K562 (cell line): ENCODE data around the gene CNPY2. TPM values are rescaled to one million over a fixed set of nuclear protein-coding genes. Genes with fewer than 3 reads are reported as not detected.
A peak's percentile ranks its signal among the peaks of the same experiment; 100 is the strongest.

Experiments
- BACH1 ChIP-seq: fragments of 200-800 bp; sonication (Bioruptor generic); IDR thresholded peaks from 2 replicates; pipeline ENCODE4 v1.6.1; 2016; ENCODE audit warnings: missing genetic modification characterization, missing compliant biosample characterization
- HMBOX1 ChIP-seq: sonication (generic); IDR thresholded peaks from 2 replicates; pipeline ENCODE4 v1.6.1; 2016
- NFE2L1 ChIP-seq: fragments of 450-650 bp; IDR thresholded peaks from 2 replicates; pipeline ENCODE4 v1.6.1; 2016; ENCODE audit warnings: missing genetic modification characterization, low read depth, mild to moderate bottlenecking, missing compliant biosample characterization, moderate library complexity, borderline replicate concordance
- REST ChIP-seq, 2 experiments: fragments of 450-650 bp; formaldehyde crosslinking in 1 of 2; IDR thresholded peaks; 2 replicates each; pipeline versions ENCODE4 v1.4.0 to v1.6.1; 2014 to 2020; ENCODE audit warnings: mild to moderate bottlenecking in 2 of 2, borderline replicate concordance in 1 of 2, low read depth in 1 of 2
- TOE1 ChIP-seq, 2 experiments: fragments of 450-650 bp in 1 of 2; sonication (generic) in 1 of 2; formaldehyde crosslinking in 1 of 2; IDR thresholded peaks; 2 replicates each; pipeline versions ENCODE4 v1.7.1 to v1.8.0; 2016 to 2022; ENCODE audit warnings: borderline replicate concordance in 2 of 2, mild to moderate bottlenecking in 2 of 2, antibody characterized with exemption in 1 of 2, inconsistent platforms in 1 of 2, low read depth in 1 of 2, missing genetic modification reagents in 1 of 2, moderate library complexity in 1 of 2
- ZBTB2 ChIP-seq: fragments of 450-650 bp; IDR thresholded peaks from 2 replicates; pipeline ENCODE4 v1.6.1; 2016; ENCODE audit warnings: antibody characterized with exemption
- ZFP91 ChIP-seq: sonication (generic); formaldehyde crosslinking; IDR thresholded peaks from 2 replicates; pipeline ENCODE4 v1.8.0; 2022; ENCODE audit warnings: mild to moderate bottlenecking, missing genetic modification reagents
- ZNF3 ChIP-seq: fragments of 250-450 bp; sonication (Bioruptor Pico); IDR thresholded peaks from 2 replicates; pipeline ENCODE4 v1.5.0; 2021; ENCODE audit warnings: mild to moderate bottlenecking, moderate library complexity
- ZNF696 ChIP-seq: fragments of 250-450 bp; sonication (Bioruptor Pico); conservative IDR thresholded peaks from 2 replicates; pipeline ENCODE4 v1.4.0; 2020; ENCODE audit warnings: mild to moderate bottlenecking, moderate library complexity
- polyA plus RNA-seq, 8 experiments: library from polyadenylated mRNA; depleted of rRNA in 4 of 8; stranded (reverse) in 5 of 8; unstranded in 3 of 8; fragments of >200 nt; fragmentation: Nextera tagmentation in 2 of 8; fragmentation: Illumina TruSeq in 1 of 8; extraction: Ambion mirVana in 2 of 8; extraction: Trizol in 1 of 8; gene quantifications; 2 replicates each; pipeline versions ENCODE4 v1.2.1 to v1.2.3, GENCODE V29; 2011 to 2014; ENCODE audit warnings: inconsistent platforms in 1 of 8, missing spikeins in 1 of 8
- total RNA-seq, 7 experiments: library from RNA; depleted of rRNA in 6 of 7; stranded (reverse); fragments of >200 nt in 6 of 7; fragmentation: Illumina TruSeq in 2 of 7; extraction: Trizol in 2 of 7; gene quantifications; 2 replicates each; pipeline versions ENCODE4 v1.2.1 to v1.2.3, GENCODE V29; 2011 to 2021; ENCODE audit warnings: low replicate concordance in 1 of 7

Gene CNPY2
- total and polyA plus RNA-seq, 9 of the 15 experiments (the other 6 are each of a cell fraction or from before 2014, with no cell fraction given), result 33.8 to 190 (median 138) TPM

GRCh38 chr12:56299853-56300643 lies 15.7 kb downstream of the CNPY2 start, which contains the start of gene CS (continued):
- no peak for TF ChIP-seq REST (IDR thresholded peaks at IDR 0.05; ENCODE audit: borderline replicate concordance)
- TF ChIP-seq REST (CRISPR knock-in tag; IDR thresholded peaks at IDR 0.05; ENCODE audit: low read depth), result no peak
- no peak; the same call in 1 of the 2 replicates for TF ChIP-seq ZBTB2
- TF ChIP-seq ZNF696, result no peak
- peak; percentile 98 for TF ChIP-seq ZFP91 (CRISPR knock-in tag)
- no peak for TF ChIP-seq BACH1 (tag)
- no peak for TF ChIP-seq ZNF3 (CRISPR knock-in tag)
- TF ChIP-seq NFE2L1 (tag), result no peak
- peak; percentile 11; the same call in 1 of the 2 replicates for TF ChIP-seq TOE1 (IDR thresholded peaks at IDR 0.05; ENCODE audit: borderline replicate concordance)
- TF ChIP-seq TOE1 (CRISPR knock-in tag; IDR thresholded peaks at IDR 0.05; ENCODE audit: borderline replicate concordance, low read depth), result peak; percentile 96; the same call in 1 of the 2 replicates
- peak; percentile 53; the same call in 1 of the 2 replicates for TF ChIP-seq HMBOX1
